ENCODE results near the gene WIPF2.

DNA sequence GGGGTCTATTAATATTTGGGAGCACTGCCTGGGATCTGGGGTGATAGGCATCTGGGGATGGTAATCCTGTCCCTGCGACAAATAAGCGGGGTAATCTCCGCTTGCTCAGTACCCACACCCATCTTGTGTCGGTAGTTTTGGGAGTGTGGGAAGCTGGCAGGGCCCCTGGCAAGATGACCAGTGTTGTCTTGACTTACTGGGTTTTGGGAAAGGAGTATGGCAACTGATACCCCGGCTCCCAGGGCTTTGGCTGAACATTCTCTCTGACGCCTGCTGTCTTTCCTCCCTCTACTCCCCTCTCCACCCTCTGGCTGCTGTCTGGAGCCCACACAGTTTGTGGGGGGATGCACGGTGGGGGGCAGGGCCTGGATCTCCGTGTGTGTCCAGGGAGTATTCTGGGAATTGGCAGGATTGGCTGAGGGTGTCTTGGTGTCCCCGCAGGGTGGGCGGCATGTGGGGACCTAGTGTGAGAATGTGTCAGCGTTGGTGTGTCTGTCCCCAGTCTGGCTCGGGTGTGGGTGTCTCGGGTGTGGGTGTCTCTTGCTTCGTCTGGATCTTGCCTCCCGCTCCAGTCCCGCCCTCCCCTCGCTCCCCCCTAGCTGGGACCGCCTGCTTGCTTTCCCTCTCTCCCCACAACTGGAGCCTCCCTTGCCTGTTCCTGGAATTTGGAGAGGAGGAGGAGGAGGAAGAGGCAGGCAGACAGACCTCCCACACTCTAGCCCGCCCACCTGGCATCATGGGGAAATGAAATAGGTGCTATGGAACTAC, 101.8 kb downstream of the WIPF2 start:
- TF ChIP-seq EZH2phosphoT487 (conservative IDR thresholded peaks at IDR 0.05; ENCODE audit: low read length), result no peak
- TF ChIP-seq, protein P1, sequence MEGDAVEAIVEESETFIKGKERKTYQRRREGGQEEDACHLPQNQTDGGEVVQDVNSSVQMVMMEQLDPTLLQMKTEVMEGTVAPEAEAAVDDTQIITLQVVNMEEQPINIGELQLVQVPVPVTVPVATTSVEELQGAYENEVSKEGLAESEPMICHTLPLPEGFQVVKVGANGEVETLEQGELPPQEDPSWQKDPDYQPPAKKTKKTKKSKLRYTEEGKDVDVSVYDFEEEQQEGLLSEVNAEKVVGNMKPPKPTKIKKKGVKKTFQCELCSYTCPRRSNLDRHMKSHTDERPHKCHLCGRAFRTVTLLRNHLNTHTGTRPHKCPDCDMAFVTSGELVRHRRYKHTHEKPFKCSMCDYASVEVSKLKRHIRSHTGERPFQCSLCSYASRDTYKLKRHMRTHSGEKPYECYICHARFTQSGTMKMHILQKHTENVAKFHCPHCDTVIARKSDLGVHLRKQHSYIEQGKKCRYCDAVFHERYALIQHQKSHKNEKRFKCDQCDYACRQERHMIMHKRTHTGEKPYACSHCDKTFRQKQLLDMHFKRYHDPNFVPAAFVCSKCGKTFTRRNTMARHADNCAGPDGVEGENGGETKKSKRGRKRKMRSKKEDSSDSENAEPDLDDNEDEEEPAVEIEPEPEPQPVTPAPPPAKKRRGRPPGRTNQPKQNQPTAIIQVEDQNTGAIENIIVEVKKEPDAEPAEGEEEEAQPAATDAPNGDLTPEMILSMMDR (IDR thresholded peaks at IDR 0.05; ENCODE audit: insufficient read depth, low read length, poor library complexity, severe bottlenecking), result no peak
